Measurements from ENCODE around the gene FLNB.

FLNB gene

GRCh38 chr3:58025406-58025805 lies 17.2 kb downstream of the FLNB start:
- 83% methylated on average over 5 of the region's 5 CpGs for WGBS
- no peaks in the 10 kb centered on the region for H3K36me3 ChIP-seq (ENCODE audit: control insufficient read depth in 1 of 2, insufficient read depth in 2 of 2, low read depth in 1 of 2, low read length in 2 of 2)
- H3K27me3 ChIP-seq (ENCODE audit: control insufficient read depth in 1 of 2, insufficient read depth in 1 of 2, low read length in 2 of 2): no peaks in the 10 kb centered on the region
- no peak overlapping the region for H2AFZ ChIP-seq (ENCODE audit: low read depth, low read length)
- H3K18ac ChIP-seq (ENCODE audit: low read depth in 1 of 2, low read length in 2 of 2): peak overlapping the region in 1 of 2 experiments; percentile 6
- H2BK5ac ChIP-seq (ENCODE audit: low read depth, low read length, poor library complexity, severe bottlenecking): no peak overlapping the region
- no peak overlapping the region for H3K4me2 ChIP-seq (ENCODE audit: low read length, poor library complexity, severe bottlenecking)
- H3K23ac ChIP-seq (ENCODE audit: low read length in 2 of 2): no peak overlapping the region
- H3K27ac ChIP-seq (ENCODE audit: low read length, poor library complexity, severe bottlenecking): no peak overlapping the region
- no peak overlapping the region for H4K8ac ChIP-seq (ENCODE audit: low read length)
- H2BK120ac ChIP-seq (ENCODE audit: low read depth, low read length): no peak overlapping the region
- no peak overlapping the region for H4K91ac ChIP-seq (ENCODE audit: low read length)
- no peaks in the 10 kb centered on the region for H3K9me3 ChIP-seq (ENCODE audit: control insufficient read depth, low read length)
- no peak overlapping the region for H2BK12ac ChIP-seq (ENCODE audit: low read length in 2 of 2)
- no peak overlapping the region for H3K9ac ChIP-seq (ENCODE audit: low read length)
- peaks cover 32% of the 10 kb centered on the region for H3K4me1 ChIP-seq (ENCODE audit: control insufficient read depth, insufficient read depth, low read depth, low read length)
- H3K4ac ChIP-seq (ENCODE audit: low read depth in 1 of 2, low read length in 2 of 2): no peak overlapping the region
- peak overlapping the region; percentile 93 for H2AK5ac ChIP-seq (ENCODE audit: low read length, severe bottlenecking)
- no peak overlapping the region for H3K14ac ChIP-seq (ENCODE audit: low read length in 2 of 2)
- peaks cover 8% of the 10 kb centered on the region for H3K79me1 ChIP-seq (replicated peaks; ENCODE audit: low read length, poor library complexity, severe bottlenecking)
- no peak overlapping the region for H2BK15ac ChIP-seq (ENCODE audit: low read depth, poor library complexity, severe bottlenecking)
- H3K4me3 ChIP-seq (ENCODE audit: insufficient read depth in 1 of 2, low read depth in 1 of 2, low read length in 2 of 2): no peak overlapping the region
- no peak for DNase-seq

- Histone ChIP-seq H3K27ac (ENCODE audit: low read length, poor library complexity, severe bottlenecking) (no peak overlapping the region), H3K4me3 (ENCODE audit: insufficient read depth in 1 of 2, low read depth in 1 of 2, low read length in 2 of 2) (no peak overlapping the region), H3K23ac (ENCODE audit: low read length in 2 of 2) (no peak overlapping the region), H3K79me1 (replicated peaks; ENCODE audit: low read length, poor library complexity, severe bottlenecking) (peaks cover 8% of the 10 kb centered on the region), H3K36me3 (ENCODE audit: control insufficient read depth in 1 of 2, insufficient read depth in 2 of 2, low read depth in 1 of 2, low read length in 2 of 2) (peaks cover 0 to 2% of the 10 kb centered on the region in 2 experiments), H2BK5ac (ENCODE audit: low read depth, low read length, poor library complexity, severe bottlenecking) (no peak overlapping the region), H2AK5ac (ENCODE audit: low read length, severe bottlenecking) (no peak overlapping the region), H3K4me1 (ENCODE audit: control insufficient read depth, insufficient read depth, low read depth, low read length) (peaks cover 30% of the 10 kb centered on the region), H4K91ac (ENCODE audit: low read length) (peak overlapping the region; percentile 37), H3K4me2 (ENCODE audit: low read length, poor library complexity, severe bottlenecking) (no peak overlapping the region), H4K8ac (ENCODE audit: low read length) (no peak overlapping the region), H3K14ac (ENCODE audit: low read length in 2 of 2) (no peak overlapping the region), H2BK12ac (ENCODE audit: low read length in 2 of 2) (no peak overlapping the region), H2AFZ (ENCODE audit: low read depth, low read length) (no peak overlapping the region), H2BK120ac (ENCODE audit: low read depth, low read length) (no peak overlapping the region), H3K9ac (ENCODE audit: low read length) (no peak overlapping the region), H3K4ac (ENCODE audit: low read depth in 1 of 2, low read length in 2 of 2) (no peak overlapping the region), H3K27me3 (ENCODE audit: control insufficient read depth in 1 of 2, insufficient read depth in 1 of 2, low read length in 2 of 2) (no peaks in the 10 kb centered on the region), H3K18ac (ENCODE audit: low read depth in 1 of 2, low read length in 2 of 2) (peak overlapping the region in 1 of 2 experiments; percentile 71), H2BK15ac (ENCODE audit: low read depth, poor library complexity, severe bottlenecking) (no peak overlapping the region), H3K9me3 (ENCODE audit: control insufficient read depth, low read length) (no peaks in the 10 kb centered on the region)
- 65% methylated on average over 11 of the region's 12 CpGs for WGBS
- peak; percentile 78 for DNase-seq
These were observed 17.8 kb downstream of the FLNB start for GRCh38 chr3:58025837-58026569.

GRCh38 chr3:58026598-58026997 lies 18.4 kb downstream of the FLNB start:
- no peak for DNase-seq
- WGBS: 93% methylated on average over 6 of the region's 7 CpGs
- no peak overlapping the region for H3K4ac ChIP-seq (ENCODE audit: low read depth in 1 of 2, low read length in 2 of 2)

GRCh38 chr3:58027704-58028317 lies 19.6 kb downstream of the FLNB start:
- no peak for DNase-seq
- Histone ChIP-seq H3K14ac (ENCODE audit: low read length in 2 of 2) (no peak overlapping the region), H3K4me1 (ENCODE audit: control insufficient read depth, insufficient read depth, low read depth, low read length) (peaks cover 26% of the 10 kb centered on the region), H3K27me3 (ENCODE audit: control insufficient read depth in 1 of 2, insufficient read depth in 1 of 2, low read length in 2 of 2) (no peaks in the 10 kb centered on the region), H2AK5ac (ENCODE audit: low read length, severe bottlenecking) (peak overlapping the region; percentile 50), H3K18ac (ENCODE audit: low read depth in 1 of 2, low read length in 2 of 2) (peak overlapping the region in 1 of 2 experiments; percentile 8), H3K4ac (ENCODE audit: low read depth in 1 of 2, low read length in 2 of 2) (no peak overlapping the region), H2BK5ac (ENCODE audit: low read depth, low read length, poor library complexity, severe bottlenecking) (no peak overlapping the region), H2BK12ac (ENCODE audit: low read length in 2 of 2) (no peak overlapping the region), H3K9ac (ENCODE audit: low read length) (no peak overlapping the region), H2BK15ac (ENCODE audit: low read depth, poor library complexity, severe bottlenecking) (no peak overlapping the region), H3K9me3 (ENCODE audit: control insufficient read depth, low read length) (no peaks in the 10 kb centered on the region), H3K23ac (ENCODE audit: low read length in 2 of 2) (no peak overlapping the region), H4K8ac (ENCODE audit: low read length) (no peak overlapping the region), H3K4me3 (ENCODE audit: insufficient read depth in 1 of 2, low read depth in 1 of 2, low read length in 2 of 2) (no peak overlapping the region), H2AFZ (ENCODE audit: low read depth, low read length) (no peak overlapping the region), H3K27ac (ENCODE audit: low read length, poor library complexity, severe bottlenecking) (no peak overlapping the region), H3K4me2 (ENCODE audit: low read length, poor library complexity, severe bottlenecking) (no peak overlapping the region), H2BK120ac (ENCODE audit: low read depth, low read length) (no peak overlapping the region), H3K36me3 (ENCODE audit: control insufficient read depth in 1 of 2, insufficient read depth in 2 of 2, low read depth in 1 of 2, low read length in 2 of 2) (peaks cover 0 to 2% of the 10 kb centered on the region in 2 experiments), H3K79me1 (replicated peaks; ENCODE audit: low read length, poor library complexity, severe bottlenecking) (peaks cover 7% of the 10 kb centered on the region), H4K91ac (ENCODE audit: low read length) (no peak overlapping the region)
- WGBS: 91% methylated on average over 2 of the region's 6 CpGs

More at GRCh38 chr3:58026598-58026997, 18.4 kb downstream of the FLNB start:
- Histone ChIP-seq H3K9me3 (ENCODE audit: control insufficient read depth, low read length) (no peaks in the 10 kb centered on the region), H3K9ac (ENCODE audit: low read length) (no peak overlapping the region), H3K27me3 (ENCODE audit: control insufficient read depth in 1 of 2, insufficient read depth in 1 of 2, low read length in 2 of 2) (no peaks in the 10 kb centered on the region), H2BK120ac (ENCODE audit: low read depth, low read length) (no peak overlapping the region), H3K27ac (ENCODE audit: low read length, poor library complexity, severe bottlenecking) (no peak overlapping the region), H3K4me3 (ENCODE audit: insufficient read depth in 1 of 2, low read depth in 1 of 2, low read length in 2 of 2) (no peak overlapping the region), H3K23ac (ENCODE audit: low read length in 2 of 2) (no peak overlapping the region), H3K4me2 (ENCODE audit: low read length, poor library complexity, severe bottlenecking) (no peak overlapping the region), H4K91ac (ENCODE audit: low read length) (no peak overlapping the region), H2AK5ac (ENCODE audit: low read length, severe bottlenecking) (no peak overlapping the region), H4K8ac (ENCODE audit: low read length) (no peak overlapping the region), H3K4me1 (ENCODE audit: control insufficient read depth, insufficient read depth, low read depth, low read length) (peaks cover 24% of the 10 kb centered on the region), H2BK12ac (ENCODE audit: low read length in 2 of 2) (no peak overlapping the region), H3K18ac (ENCODE audit: low read depth in 1 of 2, low read length in 2 of 2) (peak overlapping the region in 1 of 2 experiments; percentile 71), H2BK5ac (ENCODE audit: low read depth, low read length, poor library complexity, severe bottlenecking) (no peak overlapping the region), H2BK15ac (ENCODE audit: low read depth, poor library complexity, severe bottlenecking) (no peak overlapping the region), H2AFZ (ENCODE audit: low read depth, low read length) (no peak overlapping the region), H3K79me1 (replicated peaks; ENCODE audit: low read length, poor library complexity, severe bottlenecking) (peaks cover 6% of the 10 kb centered on the region), H3K14ac (ENCODE audit: low read length in 2 of 2) (no peak overlapping the region), H3K36me3 (ENCODE audit: control insufficient read depth in 1 of 2, insufficient read depth in 2 of 2, low read depth in 1 of 2, low read length in 2 of 2) (peaks cover 0 to 2% of the 10 kb centered on the region in 2 experiments)

Data from mesenchymal stem cell (in vitro differentiated cells and primary cell).